ENCODE measurements around the gene PGBD1. TPM values are rescaled to one million over a fixed set of nuclear protein-coding genes. Genes with fewer than 3 reads are reported as not detected.
A peak's percentile ranks its signal among the peaks of the same experiment; 100 is the strongest.

Gene PGBD1
- total and polyA plus RNA-seq, 10 of the 15 experiments (the other 5 are each of a cell fraction or from before 2014, with no cell fraction given): 1.9 to 4.9 (median 3.8) TPM

- Histone ChIP-seq H3K27ac (ENCODE audit: control insufficient read depth, insufficient read depth) (peak overlapping the region; percentile 84; the same call in 1 of the 2 replicates), H3K4me3 (peak overlapping the region; percentile 96), H3K27me3 (replicated peaks in 1 of 2; ENCODE audit: control insufficient read depth in 2 of 2, insufficient read depth in 2 of 2, low read length in 1 of 2) (no peaks in the 10 kb centered on the region), H3K36me3 (ENCODE audit: control insufficient read depth in 2 of 2, insufficient read depth in 2 of 2, low read length in 1 of 2) (no peaks in the 10 kb centered on the region), H4K20me1 (ENCODE audit: control insufficient read depth, insufficient read depth) (no peaks in the 10 kb centered on the region), H3K4me1 (ENCODE audit: control insufficient read depth, insufficient read depth, low read length) (no peaks in the 10 kb centered on the region), H3K79me2 (ENCODE audit: control insufficient read depth, insufficient read depth, low read length) (peaks cover 11% of the 10 kb centered on the region), H3K4me2 (ENCODE audit: control insufficient read depth, insufficient read depth) (peak overlapping the region; percentile 92), H3K9me3 (replicated peaks; ENCODE audit: control insufficient read depth, insufficient read depth, low read length) (no peaks in the 10 kb centered on the region; the same call in 2 of the 3 replicates), H3K9ac (ENCODE audit: control insufficient read depth, insufficient read depth, low read length) (peak overlapping the region; percentile 77), H2AFZ (ENCODE audit: control insufficient read depth, low read depth, low read length) (peak overlapping the region; percentile 87)
- WGBS (ENCODE audit: insufficient coverage, insufficient replicate concordance, low lambda C conversion rate, missing lambda C conversion rate): 0% methylated on average over 1 of the region's 1 CpG
- no peak for DNase-seq (ENCODE audit: low read depth, low spot score)
- SMC1A ChIA-PET (ENCODE audit: uncharacterized antibody, unreplicated experiment): interaction anchor here (1.1 to 4.0 kb wide), 14 partner anchors 10 to 151 kb away, joined by 3 to 30 read pairs (median 8); partner anchors contain the start of genes PGBD1, ZKSCAN3, ZKSCAN4 and ZSCAN31
- FAIRE-seq: no peak
- TF ChIP-seq GABPA (IDR thresholded peaks at IDR 0.05; ENCODE audit: low read depth) (no peak), BRCA1 (IDR thresholded peaks at IDR 0.05; ENCODE audit: low read depth, low read length) (no peak), TARDBP (IDR thresholded peaks at IDR 0.05; ENCODE audit: borderline replicate concordance) (no peak), ZNF217 (IDR thresholded peaks at IDR 0.05) (no peak), SREBF2 (IDR thresholded peaks at IDR 0.05; ENCODE audit: low read length) (no peak)
- ATAC-seq: no peak
- CTCF ChIA-PET: interaction anchor here (0.5 to 2.6 kb wide), 8 partner anchors 11 to 1080 kb away, joined by 3 to 14 read pairs (median 4); no protein-coding TSS in a partner anchor
- POLR2A ChIA-PET: interaction anchor here (1.0 to 2.7 kb wide), 5 partner anchors 14 to 126 kb away, joined by 3 to 11 read pairs (median 5); partner anchors contain the start of genes PGBD1, ZKSCAN4, ZKSCAN8 and ZSCAN31
- in situ Hi-C loops (cut with MboI) (no loop called here), intact Hi-C loops (cut with micrococcal nuclease; ENCODE audit: unreplicated experiment) (loop anchor here (2.0 to 5.0 kb wide), 3 partner anchors 15 to 90 kb away; partner anchors contain the start of genes ZKSCAN4 and ZSCAN31)
- RAD21 ChIA-PET (ENCODE audit: unreplicated experiment): interaction anchor here (0.6 to 3.3 kb wide), 9 partner anchors 13 to 163 kb away, joined by 3 to 22 read pairs (median 5); partner anchors contain the start of genes PGBD1, ZKSCAN4 and ZKSCAN8
- TSS peak; percentile 74 for BruUV-seq (replicated peaks)
Measured at GRCh38 chr6:28267695-28268059, 13.7 kb upstream of the PGBD1 start.

- no peaks in the 10 kb centered on the region for H3K4me1 ChIP-seq (ENCODE audit: control insufficient read depth, insufficient read depth, low read length)
- no peak overlapping the region for H2AFZ ChIP-seq (ENCODE audit: control insufficient read depth, low read depth, low read length)
- intact Hi-C loops (cut with micrococcal nuclease; ENCODE audit: unreplicated experiment): loop anchor here (5.0 kb wide), 2 partner anchors 68 to 88 kb away; partner anchors contain the start of gene ZSCAN31
- ATAC-seq (no peak), DNase-seq (ENCODE audit: low read depth, low spot score) (no peak), FAIRE-seq (no peak)
- H4K20me1 ChIP-seq (ENCODE audit: control insufficient read depth, insufficient read depth): no peaks in the 10 kb centered on the region
- H3K27me3 ChIP-seq (replicated peaks in 1 of 2; ENCODE audit: control insufficient read depth in 2 of 2, insufficient read depth in 2 of 2, low read length in 1 of 2): no peaks in the 10 kb centered on the region
- no peak overlapping the region for H3K4me3 ChIP-seq
- H3K79me2 ChIP-seq (ENCODE audit: control insufficient read depth, insufficient read depth, low read length): peaks cover 11% of the 10 kb centered on the region
- no peak overlapping the region for H3K27ac ChIP-seq (ENCODE audit: control insufficient read depth, insufficient read depth)
- no TSS peak for BruUV-seq (replicated peaks)
- no peak overlapping the region for H3K4me2 ChIP-seq (ENCODE audit: control insufficient read depth, insufficient read depth)
- no peak overlapping the region for H3K9ac ChIP-seq (ENCODE audit: control insufficient read depth, insufficient read depth, low read length)
- H3K36me3 ChIP-seq (ENCODE audit: control insufficient read depth in 2 of 2, insufficient read depth in 2 of 2, low read length in 1 of 2): no peaks in the 10 kb centered on the region; a peak in 3 of 4 replicates
- RAD21 ChIA-PET (ENCODE audit: unreplicated experiment): interaction anchor here (0.8 kb wide), 1 partner anchor 17 kb away, joined by 3 read pairs; the partner anchor contains the start of gene ZKSCAN4
- CTCF ChIA-PET: no interaction called here
- in situ Hi-C loops (cut with MboI): no loop called here
- TF ChIP-seq JUNB (IDR thresholded peaks at IDR 0.05): no peak
- TF ChIP-seq ZNF217 (IDR thresholded peaks at IDR 0.05): no peak
- no peak for TF ChIP-seq POLR2AphosphoS2 (IDR thresholded peaks at IDR 0.05; ENCODE audit: low read depth, low read length)
- no peak for TF ChIP-seq CBFB (IDR thresholded peaks at IDR 0.05; ENCODE audit: low read depth)
- H3K9me3 ChIP-seq (replicated peaks; ENCODE audit: control insufficient read depth, insufficient read depth, low read length): no peaks in the 10 kb centered on the region; the same call in 2 of the 3 replicates
- POLR2A ChIA-PET: interaction anchor here (1.4 to 1.5 kb wide), 2 partner anchors 10 to 58 kb away, joined by 3 to 5 read pairs; no protein-coding TSS in a partner anchor
- SMC1A ChIA-PET (ENCODE audit: uncharacterized antibody, unreplicated experiment): interaction anchor here (1.3 to 1.8 kb wide), 3 partner anchors 10 to 66 kb away, joined by 3 to 4 read pairs (median 4); no protein-coding TSS in a partner anchor
Measured at GRCh38 chr6:28269492-28269891, 11.9 kb upstream of the PGBD1 start.
